Stimulated activated CD8-positive, alpha-beta memory T cell treated with anti-CD3 and anti-CD28 coated beads, Interleukin-15, amount 100 ng/mL, for 1 hour (primary cell): ENCODE measurements around the gene RBM10.

Experiments
- DNase-seq: peaks from one replicate; pipeline ENCODE4 v3.0.0-alpha.2; 2020; ENCODE audit warnings: low read depth

RBM10 gene

GRCh38 chrX:47235691-47236103 lies 90.7 kb downstream of the RBM10 start:
- no peak for DNase-seq
